LNCaP clone FGC (cell line): ENCODE results near the gene KLK5.
"Not testable (repeated sequence)": the region's sequence is repeated elsewhere in the genome, so short reads cannot be mapped to it uniquely, and the experiment has no call there.

Experiments
- DNase-seq: peaks from one replicate; pipeline ENCODE4 v3.0.0-alpha.2; 2011; ENCODE audit warnings: low read depth
- H3K4me3 ChIP-seq: 2 replicates; pipeline ENCODE4 v1.5.1; 2011; ENCODE audit warnings: mild to moderate bottlenecking, low read depth, low read length, control low read depth
- CTCF ChIP-seq: IDR thresholded peaks from 2 replicates; pipeline ENCODE4 v1.5.1; 2012; ENCODE audit warnings: mild to moderate bottlenecking; ENCODE audit not compliant: control insufficient read depth, insufficient read depth; ENCODE audit errors: extremely low read depth

Gene KLK5

GRCh38 chr19:50902640-50903039 lies 50.2 kb downstream of the KLK5 start:
- TF ChIP-seq CTCF: no peak
- DNase-seq: no peak
- H3K4me3 ChIP-seq: no peak overlapping the region

DNA sequence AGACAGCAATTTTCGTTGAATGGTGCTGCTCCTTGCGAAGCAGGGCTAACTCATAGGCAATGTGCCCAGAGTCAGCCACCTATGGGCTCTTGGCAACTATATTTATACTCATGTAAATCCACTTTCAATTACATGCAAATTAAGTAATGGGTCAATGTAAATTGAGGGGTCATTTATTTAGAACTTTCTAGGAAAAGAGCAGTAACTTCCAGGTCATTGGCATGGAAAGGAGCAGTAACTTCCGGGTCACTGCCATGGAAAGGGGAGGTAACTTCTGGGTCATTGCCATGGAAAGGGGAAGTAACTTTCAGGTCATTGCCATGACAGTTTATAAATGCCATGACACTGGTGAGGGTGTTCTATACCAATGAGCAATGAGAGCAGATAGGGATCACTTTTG lies 53.3 kb downstream of the KLK5 start:
- DNase-seq: no peak
- H3K4me3 ChIP-seq: no peak overlapping the region
- no peak for TF ChIP-seq CTCF

DNA sequence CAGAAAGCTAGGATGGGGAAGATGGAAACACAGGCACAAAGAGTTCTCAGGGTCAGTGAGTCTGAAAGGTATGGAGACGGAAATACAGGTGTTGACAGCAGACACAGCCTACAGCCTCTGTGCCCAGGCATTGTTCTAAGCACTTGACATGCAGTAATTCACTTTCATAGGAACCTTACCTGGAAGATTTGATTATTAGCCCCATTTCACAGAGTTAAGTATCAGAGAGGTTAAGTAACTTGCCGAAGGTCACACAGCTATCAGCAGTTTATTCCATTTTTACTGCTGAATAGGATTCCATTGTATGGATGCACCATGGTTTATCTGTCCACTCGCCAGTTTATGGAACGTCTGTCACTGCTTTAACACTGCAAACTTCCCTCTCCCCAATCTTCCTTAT lies 54.8 kb downstream of the KLK5 start:
- H3K4me3 ChIP-seq: no peak overlapping the region
- no peak for TF ChIP-seq CTCF
- no peak for DNase-seq

GRCh38 chr19:50897612-50898011 lies 55.2 kb downstream of the KLK5 start:
- no peak overlapping the region for H3K4me3 ChIP-seq
- no peak for TF ChIP-seq CTCF
- DNase-seq: no peak

GRCh38 chr19:50897191-50897607 lies 55.6 kb downstream of the KLK5 start:
- TF ChIP-seq CTCF: no peak
- no peak overlapping the region for H3K4me3 ChIP-seq
- no peak for DNase-seq

DNA sequence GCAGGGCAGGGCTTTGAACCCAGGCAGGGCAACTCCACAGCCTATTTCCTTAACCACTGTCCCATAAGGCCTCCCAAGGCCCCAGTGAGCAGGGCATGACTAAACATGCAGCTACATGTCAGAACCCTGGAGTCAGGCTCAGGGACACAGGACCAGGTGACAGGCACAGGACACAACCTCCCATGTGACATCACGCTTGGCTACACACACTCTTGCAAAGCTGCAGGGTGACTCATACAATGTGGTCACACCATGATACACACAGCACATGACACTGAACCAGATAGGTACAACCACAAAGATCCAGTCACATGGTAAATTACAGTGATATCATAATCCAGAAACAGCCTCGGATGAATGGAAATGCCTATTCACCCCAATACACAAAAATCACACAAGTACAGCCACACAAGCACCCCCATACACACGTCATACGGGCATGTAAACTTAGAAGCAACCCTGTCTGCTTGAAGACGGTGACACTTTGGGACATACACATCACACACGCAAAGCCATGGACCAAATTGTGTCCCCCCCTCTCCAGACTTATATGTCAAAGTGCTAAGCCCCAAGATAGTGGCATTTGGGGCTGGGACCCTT lies 56.1 kb downstream of the KLK5 start:
- DNase-seq: peak; percentile 85
- no peak for TF ChIP-seq CTCF
- no peak overlapping the region for H3K4me3 ChIP-seq

DNA sequence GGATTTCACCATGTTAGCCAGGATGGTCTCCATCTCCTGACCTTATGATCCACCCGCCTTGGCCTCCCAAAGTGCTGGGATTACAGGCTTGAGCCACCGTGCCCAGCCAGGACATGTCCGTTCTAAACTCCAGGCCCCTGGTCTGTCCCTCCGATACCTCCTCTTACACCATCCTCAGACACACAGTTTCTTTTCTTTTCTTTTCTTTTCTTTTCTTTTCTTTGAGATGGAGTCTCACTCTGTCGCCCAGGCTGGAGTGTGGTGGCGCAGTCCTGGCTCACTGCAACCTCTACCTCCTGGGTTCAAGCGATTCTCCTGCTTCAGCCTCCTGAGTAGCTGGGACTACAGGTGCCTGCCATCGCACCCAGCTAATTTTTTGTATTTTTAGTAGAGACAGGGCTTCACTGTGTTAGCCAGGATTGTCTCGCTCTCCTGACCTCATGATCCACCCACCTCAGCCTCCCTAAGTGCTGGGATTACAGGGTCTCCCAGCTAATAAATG lies 56.7 kb downstream of the KLK5 start:
- not testable (repeated sequence) for DNase-seq, H3K4me3 ChIP-seq
